Right renal pelvis (tissue), 4 donors: ENCODE results near the gene ARL10. TPM values are rescaled to one million over a fixed set of nuclear protein-coding genes. Genes with fewer than 3 reads are reported as not detected.

Experiments
- DNase-seq, 4 donors: peaks; one replicate each; pipeline ENCODE4 v3.0.0-alpha.2; 2013; ENCODE audit warnings: low read depth in 4 of 4, low spot score in 3 of 4, missing footprints in 1 of 4
- polyA plus RNA-seq, 4 donors: library from polyadenylated mRNA; unstranded; fragments of 120-200 nt; gene quantifications; one replicate each; pipeline ENCODE4 v1.2.1, GENCODE V29; 2013; ENCODE audit not compliant: insufficient read length in 4 of 4

ARL10 gene
- polyA plus RNA-seq, 4 donors: 11.1 to 13.1 (median 12.3) TPM

DNA sequence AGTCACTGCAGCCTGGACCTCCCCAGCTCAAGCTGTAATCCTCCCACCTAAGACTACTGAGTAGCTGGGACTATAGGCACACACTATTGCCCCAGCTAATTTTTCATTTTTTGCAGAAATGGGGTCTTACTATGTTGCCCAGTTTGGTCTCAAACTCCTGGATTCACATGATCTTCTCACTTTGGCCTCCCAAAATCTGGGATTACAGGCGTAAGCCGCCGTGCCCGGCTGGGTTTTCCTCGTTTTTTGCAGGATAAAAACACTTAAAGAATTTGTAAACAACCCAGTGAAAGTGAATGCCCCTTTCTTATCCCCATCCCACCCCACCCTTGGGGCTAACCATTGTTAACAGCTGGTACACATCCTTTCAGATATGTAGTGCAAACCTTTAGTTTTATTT, 43.3 kb downstream of the ARL10 start:
- no peak for DNase-seq

GRCh38 chr5:176409765-176410164, 44.5 kb downstream of the ARL10 start:
- no peak for DNase-seq

- DNase-seq: no peak
These were observed 45.3 kb downstream of the ARL10 start for GRCh38 chr5:176410486-176411180.

DNA sequence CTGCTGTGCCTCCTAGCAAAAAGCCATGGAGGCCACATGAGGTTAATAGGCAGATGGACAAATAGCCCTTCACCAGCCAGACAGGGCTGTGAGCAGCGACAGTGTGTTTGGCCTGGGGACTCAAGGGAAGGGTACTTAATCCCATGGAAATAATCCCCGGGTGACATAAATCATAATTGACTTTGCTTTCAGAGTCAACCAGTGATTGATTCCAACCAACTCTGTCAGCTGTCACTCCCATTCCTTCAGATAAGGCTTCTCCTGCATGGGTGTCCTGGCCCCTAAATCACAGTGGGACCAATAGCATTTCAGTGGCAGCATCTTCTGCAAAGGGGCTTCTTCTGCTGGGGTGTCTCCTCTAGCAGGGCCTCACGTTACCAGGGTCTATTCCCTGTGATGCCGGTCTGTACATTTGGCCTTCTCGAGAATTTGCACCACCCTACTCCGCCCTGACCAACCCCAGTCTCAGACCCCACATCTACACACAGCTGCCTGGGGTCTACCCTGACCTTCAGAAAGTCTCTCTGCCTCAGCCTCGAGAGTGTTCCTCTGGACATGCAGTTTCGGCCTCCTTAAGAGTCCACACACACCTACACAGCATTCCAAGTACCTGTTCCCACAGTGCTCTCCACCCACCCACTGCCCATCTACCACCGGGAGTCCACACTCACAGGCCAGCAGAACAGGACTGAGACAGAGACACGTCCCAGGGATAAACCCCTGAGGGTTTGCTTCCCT, 47.4 kb downstream of the ARL10 start:
- DNase-seq: no peak

- no peak for DNase-seq
These were observed 47.9 kb downstream of the ARL10 start for GRCh38 chr5:176413255-176413565.

- no peak for DNase-seq
These were observed 48.5 kb downstream of the ARL10 start for GRCh38 chr5:176413709-176414191.

- no peak for DNase-seq
These were observed 49.4 kb downstream of the ARL10 start for GRCh38 chr5:176414704-176415103.

- no peak for DNase-seq
These were observed 50.1 kb downstream of the ARL10 start for GRCh38 chr5:176415240-176415951.

DNA sequence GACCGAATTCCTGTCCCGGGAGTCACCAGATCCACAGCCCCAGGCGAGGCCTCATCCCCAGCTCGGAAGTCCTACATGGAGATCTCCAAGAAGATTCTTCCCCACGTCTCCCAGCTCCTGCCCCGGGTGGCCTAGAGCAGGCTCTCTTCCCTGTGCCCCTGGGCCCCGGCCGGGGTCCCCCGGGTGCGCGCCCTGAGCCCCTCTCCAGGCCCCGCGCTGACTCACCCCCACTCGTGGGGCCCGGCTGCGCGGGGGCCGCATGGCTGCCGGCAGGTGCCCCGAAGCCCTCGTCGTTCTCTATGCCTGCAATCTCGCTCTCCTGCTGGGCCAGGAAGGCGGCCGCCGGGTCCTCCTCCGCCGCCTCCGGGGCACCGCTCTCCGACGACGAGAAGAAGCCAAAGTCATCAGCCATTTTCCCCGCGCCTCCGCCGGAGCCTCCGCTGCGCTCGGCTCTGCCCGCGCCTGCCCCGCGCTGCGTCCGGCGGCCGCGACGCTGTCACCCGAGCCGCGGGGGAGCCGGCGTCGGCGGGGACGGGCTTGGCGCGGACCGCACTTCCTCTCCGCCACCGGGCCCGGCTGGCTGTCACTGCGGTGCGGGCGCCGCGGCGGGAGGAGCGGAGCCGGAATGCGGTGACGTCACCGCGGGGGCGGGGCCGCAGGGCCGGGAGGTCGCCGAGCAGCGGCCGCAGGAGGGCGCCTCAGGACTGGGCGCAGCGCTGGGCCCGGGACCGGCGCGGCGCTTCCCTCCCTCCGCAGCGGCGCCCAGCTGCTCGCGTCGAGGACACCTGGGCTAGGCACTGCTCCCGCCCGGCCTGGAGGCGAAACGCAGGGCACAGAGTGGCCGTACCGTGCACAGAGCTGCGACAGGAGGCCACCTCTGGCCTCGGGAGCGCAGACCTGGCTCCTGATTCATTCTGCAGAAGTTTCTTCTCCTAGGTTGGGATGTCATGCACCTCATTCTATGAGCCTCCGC, 51.0 kb downstream of the ARL10 start, which contains the start of gene CLTB:
Gene CLTB, minus strand, starts transcription at position 588 of the 973 bp plus-strand sequence. Its CDS starts 176 bp downstream, at position 412.
- DNase-seq: peak; percentile 80 to 86 (median 82)

GRCh38 chr5:176416965-176417364, 51.7 kb downstream of the ARL10 start:
- no peak for DNase-seq

DNA sequence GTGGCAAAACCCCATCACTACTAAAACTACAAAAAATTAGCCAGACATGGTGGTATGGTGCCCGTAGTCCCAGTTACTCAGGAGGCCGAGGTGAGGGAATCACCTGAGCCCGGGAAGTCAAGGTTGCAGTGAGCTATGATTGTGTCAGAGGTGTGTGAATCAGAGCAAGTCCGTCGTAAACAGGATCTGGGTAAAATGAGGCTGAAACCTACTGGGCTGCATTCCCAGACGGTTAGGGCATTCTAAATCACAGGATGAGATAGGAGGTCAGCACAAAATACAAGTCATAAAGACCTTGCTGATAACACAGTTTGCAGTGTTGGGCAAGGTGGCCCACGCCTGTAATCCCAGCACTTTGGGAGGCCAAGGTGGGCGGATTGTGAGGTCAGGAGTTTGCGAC, 53.0 kb downstream of the ARL10 start:
- DNase-seq: no peak

GRCh38 chr5:176420086-176420485, 54.8 kb downstream of the ARL10 start:
- DNase-seq: no peak

DNA sequence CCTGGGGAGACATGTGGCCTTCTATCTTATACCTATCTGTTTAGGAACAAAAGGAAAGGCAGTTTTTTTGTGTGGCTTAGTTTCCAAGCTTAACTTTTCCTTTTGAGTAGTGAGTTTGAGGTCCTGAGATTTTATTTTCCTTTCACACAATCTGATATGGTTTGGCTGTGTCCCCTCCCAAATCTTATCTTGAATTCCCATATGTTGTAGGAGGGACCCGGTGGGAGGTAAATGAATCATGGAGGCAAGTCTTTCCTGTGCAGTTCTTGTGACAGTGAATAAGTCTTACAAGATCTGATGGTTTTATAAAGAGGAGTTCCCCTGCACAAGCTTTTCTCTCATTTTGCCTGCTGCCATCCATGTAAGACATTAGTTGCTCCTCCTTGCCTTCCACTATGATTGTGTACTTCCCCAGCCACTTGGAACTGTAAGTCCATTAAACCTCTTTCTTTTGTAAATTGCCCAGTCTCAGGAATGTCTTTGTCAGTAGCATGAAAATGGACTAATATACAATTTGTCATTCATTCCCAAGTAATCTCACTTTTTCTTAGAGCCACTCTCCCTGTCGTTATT, 55.8 kb downstream of the ARL10 start:
- no peak for DNase-seq

DNA sequence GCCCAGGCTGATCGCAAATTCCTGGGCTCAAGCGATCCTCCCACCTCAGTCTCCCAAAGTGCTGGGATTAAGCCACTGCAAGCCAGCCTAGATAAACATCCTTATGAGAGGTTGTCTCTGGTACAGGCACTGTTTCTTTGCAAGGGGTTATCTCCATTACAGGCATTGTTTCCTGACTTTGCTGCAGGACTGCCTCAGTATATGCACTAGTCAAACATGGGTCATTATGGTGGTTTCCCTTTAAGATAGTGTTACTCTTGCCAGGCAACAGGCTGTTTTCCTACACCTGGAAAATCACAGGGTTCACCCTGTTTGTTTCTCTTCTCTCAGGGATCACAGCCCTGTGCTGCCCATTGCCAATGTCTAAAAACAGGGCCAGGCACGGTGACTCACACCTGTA, 58.9 kb downstream of the ARL10 start:
- DNase-seq: no peak

DNA sequence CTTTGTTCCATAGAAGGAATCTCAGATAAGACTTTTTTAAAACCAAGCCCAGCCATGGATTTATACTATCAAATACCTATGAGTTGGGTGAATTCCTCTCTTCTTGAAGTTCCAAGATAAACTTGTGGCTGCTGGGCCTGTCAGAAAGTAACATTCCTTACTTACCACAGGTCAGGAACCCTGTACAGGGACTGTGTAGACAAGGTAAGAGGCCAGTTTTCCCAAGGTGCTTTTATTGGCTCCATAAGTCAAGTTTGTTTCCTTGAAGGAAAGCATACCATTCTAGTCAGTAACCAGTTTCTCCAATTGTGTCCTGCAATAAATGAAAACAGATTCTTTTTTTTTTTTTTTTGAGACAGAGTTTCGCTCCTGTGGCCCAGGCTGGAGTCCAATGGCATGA, 59.9 kb downstream of the ARL10 start:
- DNase-seq: no peak

GRCh38 chr5:176425791-176426190, 60.5 kb downstream of the ARL10 start:
- no peak for DNase-seq

- no peak for DNase-seq
These were observed 61.6 kb downstream of the ARL10 start for GRCh38 chr5:176426876-176427275.

DNA sequence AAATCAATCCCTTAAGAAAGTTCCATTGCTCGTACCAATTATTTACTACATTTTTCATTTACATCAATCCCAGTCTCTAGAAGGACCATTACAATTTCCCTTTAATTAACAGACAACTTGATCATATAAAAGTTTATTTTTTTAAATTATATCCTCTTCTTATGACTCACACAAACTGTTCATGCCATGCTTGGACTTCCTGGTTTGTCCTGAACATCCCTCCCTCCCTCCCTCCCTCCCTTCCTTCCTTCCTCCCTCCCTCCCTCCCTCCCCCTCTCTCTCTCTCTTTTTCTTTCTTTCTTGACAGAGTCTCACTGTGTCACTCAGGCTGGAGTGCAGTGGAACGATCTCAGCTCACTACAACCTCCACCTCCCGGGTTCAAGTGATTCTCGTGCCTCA, 62.7 kb downstream of the ARL10 start:
- no peak for DNase-seq

DNA sequence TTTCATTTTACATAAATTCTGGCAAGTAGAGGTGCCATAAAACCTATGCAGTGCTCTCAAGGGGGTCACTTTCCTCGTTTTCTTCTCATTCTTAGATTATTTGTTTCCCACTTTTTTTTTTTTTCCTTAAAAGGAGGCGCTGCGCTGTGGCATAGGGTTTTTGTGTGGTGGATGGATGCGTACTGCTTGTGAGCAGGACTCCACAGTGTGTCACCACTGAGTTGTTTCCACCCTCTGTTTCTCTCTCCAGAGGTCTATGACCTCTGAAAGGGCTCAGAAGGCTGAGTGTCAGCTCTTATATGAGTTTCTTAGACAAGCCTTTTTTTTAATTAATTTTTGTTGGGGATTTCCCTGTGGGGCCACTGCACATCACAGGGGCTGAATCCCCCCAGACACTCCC, 64.7 kb downstream of the ARL10 start:
- no peak for DNase-seq
